SJSA1 (cell line): ENCODE results near the gene RASD2. TPM values are rescaled to one million over a fixed set of nuclear protein-coding genes. Genes with fewer than 3 reads are reported as not detected.

ENCODE experiments used
- DNase-seq, 2 experiments: peaks; one replicate each; pipeline ENCODE4 v3.0.0-alpha.2; 2015 to 2020; ENCODE audit warnings: low spot score in 2 of 2, low read depth in 1 of 2
- H3K27ac ChIP-seq: fragments of 250-450 bp; sonication (Bioruptor Pico); 2 replicates; pipeline ENCODE4 v1.5.1; 2020; ENCODE audit warnings: mild to moderate bottlenecking, moderate library complexity
- H3K27me3 ChIP-seq: fragments of 250-450 bp; sonication (Bioruptor Pico); replicated peaks from 2 replicates; pipeline ENCODE4 v1.5.1; 2020; ENCODE audit warnings: mild to moderate bottlenecking, moderate library complexity
- H3K36me3 ChIP-seq: fragments of 250-450 bp; sonication (Bioruptor Pico); 2 replicates; pipeline ENCODE4 v1.5.1; 2020; ENCODE audit warnings: mild to moderate bottlenecking
- H3K4me1 ChIP-seq: fragments of 250-450 bp; sonication (Bioruptor Pico); replicated peaks from 2 replicates; pipeline ENCODE4 v1.6.1; 2021; ENCODE audit warnings: mild to moderate bottlenecking
- H3K4me3 ChIP-seq: fragments of 250-450 bp; sonication (Bioruptor Pico); 2 replicates; pipeline ENCODE4 v1.5.1; 2020; ENCODE audit warnings: mild to moderate bottlenecking
- H3K9me3 ChIP-seq: fragments of 250-450 bp; sonication (Bioruptor Pico); replicated peaks from 2 replicates; pipeline ENCODE4 v1.5.1; 2020; ENCODE audit warnings: mild to moderate bottlenecking
- total RNA-seq: library from RNA; depleted of rRNA; stranded (reverse); fragments of >200 nt; shearing (Covaris generic); gene quantifications from 2 replicates; pipeline ENCODE4 v1.2.3, GENCODE V29; 2014

RASD2 gene
- total RNA-seq, 1 experiment from 2014 or later = not detected

DNA sequence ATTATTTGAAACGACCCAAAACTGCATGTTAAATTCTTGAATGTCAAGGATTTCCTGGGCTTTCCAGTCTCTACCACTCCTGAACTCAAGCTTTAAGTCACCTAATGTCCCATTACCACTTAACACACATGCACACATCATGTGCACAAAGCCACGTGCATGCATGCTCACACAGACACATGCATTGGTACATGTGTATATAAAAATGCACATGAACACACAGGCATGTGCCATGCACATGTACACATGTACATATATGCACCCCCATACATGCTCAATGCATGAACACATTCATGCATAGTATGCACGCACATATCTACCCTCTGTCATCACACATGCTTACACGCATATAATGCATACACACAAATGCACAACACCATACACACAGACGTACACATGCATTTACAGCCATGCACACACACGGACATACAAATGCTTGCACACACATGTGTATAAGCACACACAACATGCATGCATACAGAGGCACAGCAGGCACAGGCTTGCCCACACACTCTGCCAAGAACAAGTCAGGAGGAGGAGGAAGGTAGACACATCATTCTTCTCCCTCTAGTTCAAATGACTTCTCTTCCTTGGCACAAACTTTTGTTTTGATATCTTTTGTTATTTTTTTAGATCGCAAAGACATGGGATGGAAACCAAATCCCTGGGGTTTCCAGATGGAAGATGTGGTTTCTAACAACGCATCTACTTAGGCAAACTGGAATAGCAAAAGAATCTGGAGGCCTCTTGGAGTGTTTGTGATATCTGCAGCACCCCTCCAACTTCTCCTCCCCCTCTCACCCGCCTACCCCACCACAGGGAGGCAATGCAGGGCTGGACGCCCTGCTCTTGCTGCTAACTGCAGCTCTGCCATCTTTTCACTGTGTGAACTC lies 24.6 kb downstream of the RASD2 start:
- Histone ChIP-seq H3K9me3 (no peaks in the 10 kb centered on the region), H3K36me3 (no peaks in the 10 kb centered on the region), H3K27ac (no peak overlapping the region), H3K4me3 (no peak overlapping the region), H3K27me3 (no peaks in the 10 kb centered on the region), H3K4me1 (peaks cover 21% of the 10 kb centered on the region)
- no peak for DNase-seq

DNA sequence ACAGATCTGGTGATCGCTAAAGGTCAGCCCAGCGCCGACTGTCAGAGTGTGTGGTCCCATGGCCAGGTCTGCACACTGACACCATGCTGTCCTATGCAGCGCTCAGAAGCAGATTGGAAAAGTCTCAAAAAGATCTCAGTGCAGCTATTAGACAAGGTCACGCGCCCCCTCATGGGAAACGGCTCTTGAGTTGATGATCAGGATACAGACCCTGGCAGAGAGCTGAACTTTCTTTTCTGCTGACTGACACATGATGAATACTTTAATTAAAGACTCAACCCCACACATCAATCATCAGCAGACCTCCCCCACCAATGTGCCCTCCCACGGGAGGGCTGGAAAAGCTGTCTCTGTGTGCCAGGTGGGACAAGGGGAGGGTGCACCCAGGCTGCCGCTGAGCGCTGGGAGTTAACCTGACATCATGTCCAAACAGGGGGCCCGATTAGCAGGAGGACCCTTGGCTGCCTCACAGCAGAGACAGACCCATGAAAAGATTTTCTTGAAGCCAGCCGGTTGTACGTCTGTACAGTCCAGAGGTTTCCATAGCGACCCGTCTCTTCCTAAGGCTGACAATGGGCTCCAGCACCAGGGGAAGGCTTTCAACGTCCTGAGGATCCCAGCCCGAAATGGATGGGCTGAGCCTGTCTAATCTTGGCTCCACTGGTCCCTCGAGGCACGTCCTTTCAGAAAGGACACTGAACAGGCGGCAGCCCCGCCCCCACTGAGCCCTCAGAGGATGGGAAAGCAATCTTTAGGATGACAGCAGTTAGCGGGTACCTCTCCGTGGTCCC lies 26.9 kb downstream of the RASD2 start:
- H3K36me3 ChIP-seq = no peaks in the 10 kb centered on the region
- H3K27me3 ChIP-seq = no peaks in the 10 kb centered on the region
- no peak overlapping the region for H3K4me3 ChIP-seq
- H3K27ac ChIP-seq = no peak overlapping the region
- H3K9me3 ChIP-seq = no peaks in the 10 kb centered on the region
- peaks cover 8% of the 10 kb centered on the region for H3K4me1 ChIP-seq
- DNase-seq = no peak

DNA sequence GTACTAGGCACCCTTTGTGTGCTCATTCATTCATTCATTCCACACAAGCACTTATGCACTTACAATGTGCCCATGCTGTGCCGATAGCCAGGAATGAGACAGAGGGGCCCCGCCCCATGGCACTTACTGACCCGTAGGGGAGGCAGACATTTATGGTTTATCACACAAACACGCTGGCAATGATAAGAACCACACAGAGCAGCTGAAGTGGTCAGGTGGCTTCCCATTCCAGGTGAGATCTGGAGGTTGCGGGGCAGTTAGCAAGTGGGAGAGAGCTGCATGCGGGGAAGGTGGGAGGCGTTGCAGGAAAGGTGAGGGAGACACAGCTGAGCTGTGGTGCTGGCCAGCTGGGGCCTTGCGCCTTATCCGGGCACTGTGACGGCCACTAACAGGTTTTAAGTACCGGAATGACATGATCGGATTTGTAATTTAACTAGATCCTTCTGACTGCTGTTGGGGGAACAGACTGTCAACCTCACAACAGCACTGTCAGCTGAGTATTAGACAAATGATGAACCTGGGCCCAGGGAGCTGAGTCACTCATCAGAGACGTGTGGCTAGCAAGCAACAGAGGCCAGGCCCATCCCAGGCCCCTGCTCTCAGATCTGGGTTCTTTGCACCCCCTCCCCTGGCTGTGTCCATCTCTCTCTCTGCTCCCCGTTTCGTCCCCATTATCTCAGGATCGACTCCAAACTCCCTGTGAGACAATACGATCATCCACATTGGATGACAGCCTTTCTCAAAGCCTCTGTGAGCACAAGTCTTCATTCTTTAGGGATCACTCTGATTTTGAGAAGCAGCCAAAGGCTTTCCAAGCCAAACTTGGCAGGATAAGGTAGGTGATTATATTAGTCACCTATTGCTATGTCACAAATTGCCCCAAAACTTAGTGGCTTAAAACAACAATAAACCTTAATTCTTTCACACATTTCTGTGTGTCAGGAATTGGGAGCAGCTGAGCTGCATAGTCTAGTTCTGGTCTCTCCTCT lies 28.4 kb downstream of the RASD2 start:
- Histone ChIP-seq H3K27me3 (no peaks in the 10 kb centered on the region), H3K27ac (no peak overlapping the region), H3K36me3 (no peaks in the 10 kb centered on the region), H3K4me1 (no peaks in the 10 kb centered on the region), H3K9me3 (no peaks in the 10 kb centered on the region), H3K4me3 (no peak overlapping the region)
- no peak for DNase-seq

DNA sequence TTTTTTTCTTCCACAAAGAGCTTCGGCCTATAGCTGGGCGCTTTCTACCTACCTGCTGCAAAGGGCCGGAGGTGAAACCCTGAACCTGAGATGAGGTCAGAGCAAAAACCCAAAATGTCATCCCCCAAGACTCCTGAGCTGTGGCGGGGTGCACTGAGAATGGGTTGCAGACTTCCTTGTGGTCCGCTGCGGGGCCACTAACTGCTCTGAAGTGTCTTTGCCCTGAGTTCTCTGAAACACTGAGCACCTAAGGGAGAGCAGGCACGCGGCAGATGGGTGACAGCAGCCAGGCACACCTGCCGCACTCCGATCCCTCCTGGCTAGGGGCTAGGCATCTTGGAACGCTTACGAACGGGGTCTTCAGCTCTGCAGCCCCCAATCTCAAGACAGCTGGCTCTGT lies 29.3 kb downstream of the RASD2 start:
- no peaks in the 10 kb centered on the region for H3K36me3 ChIP-seq
- no peak for DNase-seq
- no peaks in the 10 kb centered on the region for H3K27me3 ChIP-seq
- no peaks in the 10 kb centered on the region for H3K9me3 ChIP-seq
- no peaks in the 10 kb centered on the region for H3K4me1 ChIP-seq
- no peak overlapping the region for H3K27ac ChIP-seq
- no peak overlapping the region for H3K4me3 ChIP-seq

DNA sequence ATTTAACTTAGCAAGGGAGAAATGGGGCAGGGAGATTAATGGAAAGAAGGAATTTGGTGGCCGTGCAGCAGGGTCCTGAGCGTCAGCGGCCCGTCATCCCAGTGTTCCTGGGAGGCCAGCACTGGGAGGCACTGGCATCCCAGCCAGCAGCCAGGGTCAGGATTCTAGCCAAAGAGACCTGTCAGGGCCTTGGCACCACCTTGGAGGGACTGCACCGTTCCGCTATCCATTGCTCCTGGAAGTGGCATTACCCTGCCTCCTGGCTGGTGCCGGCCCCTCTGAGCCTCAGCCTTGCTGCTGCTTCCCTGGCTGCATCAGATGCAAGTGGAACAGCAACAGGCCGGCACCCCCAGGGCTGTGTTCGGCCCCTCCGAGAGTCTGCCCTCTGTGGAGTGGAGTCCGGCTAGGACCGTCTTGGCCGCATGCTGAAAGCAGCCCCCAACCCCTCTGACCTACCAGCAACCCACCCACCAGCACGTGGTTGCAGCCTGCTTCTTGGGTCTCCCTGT lies 30.1 kb downstream of the RASD2 start:
- Histone ChIP-seq H3K27me3 (no peaks in the 10 kb centered on the region), H3K4me3 (no peak overlapping the region), H3K36me3 (no peaks in the 10 kb centered on the region), H3K27ac (no peak overlapping the region), H3K4me1 (no peaks in the 10 kb centered on the region), H3K9me3 (no peaks in the 10 kb centered on the region)
- DNase-seq = no peak

DNA sequence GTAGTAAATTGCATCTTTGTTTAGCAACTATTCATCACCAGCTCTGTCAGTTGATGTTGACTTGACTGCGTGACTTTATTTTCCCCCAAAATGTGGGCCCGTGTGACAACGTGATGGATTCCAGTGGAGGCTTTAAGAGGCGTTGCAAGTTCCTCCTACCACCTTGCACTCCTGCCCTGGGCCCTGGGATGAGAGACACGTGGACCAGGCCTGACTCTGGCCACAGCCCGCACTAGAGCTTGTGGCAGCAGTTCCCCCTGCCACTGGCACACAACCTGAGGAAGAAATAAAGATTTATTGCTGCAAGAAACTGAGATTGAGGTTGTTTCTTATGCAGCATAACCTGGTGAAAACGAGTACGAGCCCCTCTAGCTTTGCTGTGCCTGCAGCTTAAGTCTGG lies 31.9 kb downstream of the RASD2 start:
- Histone ChIP-seq H3K36me3 (no peaks in the 10 kb centered on the region), H3K27me3 (no peaks in the 10 kb centered on the region), H3K4me3 (no peak overlapping the region), H3K9me3 (no peaks in the 10 kb centered on the region), H3K4me1 (no peaks in the 10 kb centered on the region), H3K27ac (no peak overlapping the region)
- DNase-seq = no peak

DNA sequence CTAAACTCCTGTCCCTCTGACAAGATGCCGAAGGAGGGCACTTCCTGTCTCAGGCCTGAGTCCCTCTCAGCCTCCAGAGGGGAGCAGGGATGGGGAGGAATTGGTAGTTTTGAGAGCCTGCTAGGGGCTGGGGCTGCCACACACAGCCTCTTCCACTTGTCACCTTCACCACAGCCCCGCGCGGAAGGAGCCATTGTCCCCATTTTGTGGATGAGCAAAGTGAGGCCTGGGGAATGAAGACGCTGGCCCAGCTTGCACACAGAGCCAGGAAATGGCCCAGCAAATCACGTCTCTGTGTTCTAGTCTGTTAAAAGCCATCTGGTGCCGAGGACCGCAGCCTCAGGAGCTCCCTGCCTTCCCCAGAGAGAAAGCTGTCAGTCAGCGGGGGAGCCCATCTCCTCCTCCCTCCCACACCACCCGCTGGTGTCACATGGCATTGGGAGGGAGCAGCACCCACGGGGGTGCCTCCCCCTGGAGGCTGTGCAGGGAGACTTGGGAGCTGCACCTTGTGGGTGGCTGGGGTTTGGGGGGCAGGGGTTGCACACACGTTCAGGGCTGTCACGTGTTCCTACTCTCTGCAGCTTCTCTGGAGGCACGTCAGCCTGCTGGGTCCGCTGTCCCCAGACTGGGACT lies 34.6 kb downstream of the RASD2 start:
- H3K9me3 ChIP-seq = no peaks in the 10 kb centered on the region
- DNase-seq = no peak
- H3K27me3 ChIP-seq = no peaks in the 10 kb centered on the region
- no peak overlapping the region for H3K27ac ChIP-seq
- no peaks in the 10 kb centered on the region for H3K36me3 ChIP-seq
- no peaks in the 10 kb centered on the region for H3K4me1 ChIP-seq
- H3K4me3 ChIP-seq = no peak overlapping the region

DNA sequence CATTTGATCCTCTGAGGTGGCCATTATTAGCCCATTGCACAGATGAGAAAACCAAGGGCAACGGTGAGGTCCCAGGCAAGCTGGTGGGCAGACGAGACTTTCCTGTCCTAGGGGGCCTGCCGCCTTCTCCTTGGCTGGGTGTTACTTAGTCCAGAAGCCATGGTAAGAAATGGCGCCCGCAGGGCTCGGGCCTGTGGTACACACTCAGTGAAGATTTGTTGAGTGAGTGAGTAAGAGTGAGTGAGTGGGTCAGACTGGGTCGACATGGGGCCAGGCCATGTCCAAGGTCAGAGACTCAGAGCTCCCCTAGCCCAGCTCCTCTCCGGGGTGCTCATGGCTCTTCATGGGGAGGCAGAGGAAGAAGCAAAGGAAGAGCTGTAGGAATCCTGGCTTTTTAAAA lies 36.0 kb downstream of the RASD2 start:
- Histone ChIP-seq H3K36me3 (no peaks in the 10 kb centered on the region), H3K4me1 (no peaks in the 10 kb centered on the region), H3K27ac (no peak overlapping the region), H3K27me3 (no peaks in the 10 kb centered on the region), H3K4me3 (no peak overlapping the region), H3K9me3 (no peaks in the 10 kb centered on the region)
- DNase-seq = no peak

DNA sequence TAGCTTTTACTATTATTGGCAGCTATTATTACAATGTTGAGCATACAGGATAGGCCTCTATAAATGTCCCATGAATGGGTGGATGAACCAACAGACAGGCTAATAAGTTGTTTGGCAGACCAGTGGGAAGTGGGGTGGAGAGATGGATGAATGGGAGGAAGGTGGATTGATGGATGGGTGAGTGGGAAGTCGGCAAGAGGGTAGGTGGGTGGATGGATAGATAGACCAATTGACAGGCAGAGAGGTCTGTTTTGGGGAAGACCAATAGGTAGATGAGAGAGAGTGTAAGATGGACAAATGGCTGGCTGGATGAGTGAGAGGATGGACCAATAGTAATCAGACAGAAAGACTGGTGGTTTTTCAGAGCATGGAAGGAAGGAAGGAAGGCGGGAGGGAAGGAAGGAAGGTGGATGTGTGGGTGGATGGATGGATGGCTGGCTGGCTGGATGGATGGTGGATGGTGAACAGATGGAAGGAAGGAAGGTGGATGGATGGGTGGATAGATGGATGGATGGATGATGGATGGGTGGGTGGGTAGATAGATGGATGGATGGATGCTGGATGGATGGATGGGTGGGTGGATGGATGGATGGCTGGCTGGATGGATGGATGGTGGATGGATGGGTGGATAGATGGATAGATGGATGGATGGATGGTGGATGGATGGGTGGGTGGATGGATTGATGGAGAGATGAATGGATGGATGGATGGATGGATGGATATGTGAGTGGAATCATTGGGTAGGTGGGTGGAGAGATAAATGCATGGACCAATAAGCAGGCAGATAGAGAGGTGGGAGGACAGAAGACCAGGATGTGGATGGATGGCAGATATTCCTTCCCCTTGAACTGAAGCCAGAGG lies 37.4 kb downstream of the RASD2 start:
- no peaks in the 10 kb centered on the region for H3K4me1 ChIP-seq
- no peaks in the 10 kb centered on the region for H3K27me3 ChIP-seq
- H3K36me3 ChIP-seq = no peaks in the 10 kb centered on the region
- no peak for DNase-seq
- no peak overlapping the region for H3K27ac ChIP-seq
- no peak overlapping the region for H3K4me3 ChIP-seq
- no peaks in the 10 kb centered on the region for H3K9me3 ChIP-seq

DNA sequence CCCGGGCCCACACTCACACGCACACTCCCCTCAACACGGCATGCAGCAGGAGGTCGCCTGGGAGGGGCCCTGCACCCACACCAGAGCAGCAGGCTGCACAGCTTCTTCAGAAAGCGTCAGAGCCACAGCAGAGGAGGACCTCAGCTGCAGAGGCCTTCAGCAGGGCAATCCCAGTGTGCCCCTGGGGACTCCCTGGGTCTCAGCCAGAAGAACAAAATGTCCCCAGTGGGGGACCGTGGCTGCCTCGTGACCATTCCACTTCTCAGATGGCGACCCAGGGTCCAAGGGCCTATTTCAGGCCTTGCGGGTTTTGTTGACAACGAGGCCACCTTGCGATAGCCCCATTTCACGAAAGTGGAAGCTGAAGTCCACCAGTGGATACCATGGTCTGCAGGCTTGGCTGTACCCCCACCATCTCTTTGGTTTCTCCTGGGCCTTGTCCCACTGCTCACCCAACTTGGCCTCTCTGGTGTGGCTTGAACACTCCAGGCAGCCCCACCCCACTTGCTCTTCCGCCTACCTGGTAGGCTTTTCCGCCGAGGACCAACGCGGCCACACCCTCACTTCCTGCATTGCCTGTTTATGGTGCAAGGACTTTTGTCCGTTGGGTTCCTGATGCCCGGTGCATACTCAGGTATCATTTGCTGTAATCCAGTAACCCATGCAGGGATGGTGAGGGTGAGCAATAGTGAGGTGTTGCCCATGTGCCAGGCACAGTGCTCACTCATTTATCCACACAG lies 38.4 kb downstream of the RASD2 start:
- DNase-seq = no peak
- H3K27me3 ChIP-seq = no peaks in the 10 kb centered on the region
- H3K9me3 ChIP-seq = no peaks in the 10 kb centered on the region
- H3K27ac ChIP-seq = no peak overlapping the region
- H3K4me3 ChIP-seq = no peak overlapping the region
- H3K36me3 ChIP-seq = no peaks in the 10 kb centered on the region
- no peaks in the 10 kb centered on the region for H3K4me1 ChIP-seq

DNA sequence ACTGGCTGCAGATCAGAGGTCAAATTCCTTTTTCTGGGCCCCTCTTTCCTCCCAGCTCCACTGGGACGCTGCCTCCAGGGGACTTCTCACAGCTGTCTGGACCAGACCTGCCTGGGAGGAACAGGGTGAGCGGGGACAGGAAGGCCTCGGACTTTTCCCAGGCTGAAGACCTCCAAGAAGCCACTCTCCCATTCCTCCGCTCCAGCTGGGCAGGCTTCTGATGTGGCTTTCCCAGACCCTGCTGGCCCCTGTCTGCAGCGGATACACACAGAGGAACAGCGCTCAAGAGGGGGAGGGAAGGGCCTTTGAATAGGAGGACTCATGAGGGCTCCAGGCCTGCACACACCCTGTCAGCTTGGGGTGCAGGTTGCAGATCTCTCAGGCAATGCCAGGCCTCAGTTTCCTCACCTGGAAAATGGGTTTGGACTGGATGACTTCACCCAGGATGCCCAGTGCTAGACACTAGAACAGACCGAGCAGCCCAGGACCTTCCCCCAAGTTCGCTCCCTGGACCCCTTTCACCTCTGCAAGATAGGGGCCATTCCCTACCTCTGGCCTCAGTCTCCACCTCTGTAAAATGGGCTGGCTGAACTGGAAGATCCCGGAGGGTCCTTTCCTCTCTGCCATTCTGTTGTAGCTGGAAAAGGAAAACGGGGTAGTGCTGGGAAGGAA lies 39.9 kb downstream of the RASD2 start:
- DNase-seq = no peak
- Histone ChIP-seq H3K36me3 (no peaks in the 10 kb centered on the region), H3K9me3 (no peaks in the 10 kb centered on the region), H3K27ac (no peak overlapping the region), H3K4me3 (no peak overlapping the region), H3K27me3 (no peaks in the 10 kb centered on the region), H3K4me1 (no peaks in the 10 kb centered on the region)
